Transverse colon (tissue), 4 donors: ENCODE data around the gene ATRX. TPM values are rescaled to one million over a fixed set of nuclear protein-coding genes. Genes with fewer than 3 reads are reported as not detected.

Experiments used
- DNase-seq: peaks from one replicate; pipeline ENCODE4 v3.0.0-alpha.2; 2019
- H3K27ac ChIP-seq, 4 donors: fragments of 200-600 bp; sonication (generic); 2 replicates each; pipeline ENCODE4 v1.5.1; 2016 to 2018; ENCODE audit warnings: inconsistent platforms in 4 of 4
- H3K27me3 ChIP-seq: fragments of 200-600 bp; sonication (generic); 2 replicates; pipeline ENCODE4 v1.5.1; 2017; ENCODE audit warnings: inconsistent platforms
- H3K36me3 ChIP-seq, 4 donors: fragments of 200-600 bp; sonication (generic); 2 replicates each; pipeline ENCODE4 v1.5.1; 2017 to 2019; ENCODE audit warnings: inconsistent platforms in 4 of 4
- H3K4me1 ChIP-seq, 4 donors: fragments of 200-600 bp; sonication (generic); 2 replicates each; pipeline ENCODE4 v1.5.1; 2017 to 2020; ENCODE audit warnings: inconsistent platforms in 4 of 4
- H3K4me3 ChIP-seq, 4 donors: fragments of 200-600 bp; sonication (generic); 1 replicate in 1 of 4; 2 replicates in 3 of 4; pipeline versions ENCODE4 v1.5.1 to v1.6.1; 2017 to 2019; ENCODE audit warnings: inconsistent platforms in 4 of 4
- H3K9me3 ChIP-seq, 2 donors: fragments of 200-600 bp; sonication (generic); 2 replicates each; pipeline ENCODE4 v1.5.1; 2017 to 2019; ENCODE audit warnings: inconsistent platforms in 2 of 2
- CTCF ChIP-seq, 5 experiments: fragments of 200-600 bp in 3 of 5; fragments of 450-650 bp in 2 of 5; sonication (generic) in 3 of 5; IDR thresholded peaks; 1 replicate in 2 of 5; 2 replicates in 3 of 5; pipeline ENCODE4 v1.5.1; 2016 to 2017; ENCODE audit warnings: antibody characterized with exemption in 5 of 5, inconsistent platforms in 3 of 5, mild to moderate bottlenecking in 2 of 5, moderate library complexity in 1 of 5
- EP300 ChIP-seq: sonication (generic); formaldehyde crosslinking; IDR thresholded peaks from one replicate; pipeline ENCODE4 v1.6.1; 2017; ENCODE audit warnings: antibody characterized with exemption, low read depth
- POLR2A ChIP-seq: fragments of 450-650 bp; IDR thresholded peaks from one replicate; pipeline ENCODE4 v1.6.1; 2016; ENCODE audit warnings: antibody characterized with exemption, mild to moderate bottlenecking, moderate library complexity
- POLR2AphosphoS5 ChIP-seq, 3 donors: sonication (generic); formaldehyde crosslinking; IDR thresholded peaks; one replicate each; pipeline ENCODE4 v1.6.1; 2016; ENCODE audit warnings: antibody characterized with exemption in 3 of 3
- WGBS, 2 donors: methylation state at CpG; one replicate each; pipeline ENCODE4 v1.1.5; 2018; ENCODE audit warnings: low coverage in 1 of 2; 5-methylcytosine and 5-hydroxymethylcytosine counted together
- in situ Hi-C, 4 donors: fragments of 200-750 bp; cut with MboI; loops; one replicate each; pipeline versions ENCODE4 v1.15.0 to v1.15.1; 2017; ENCODE audit warnings: low sequenced_read_pairs in 3 of 4, low pct_ligation_motif_present in 1 of 4, low pct_unique_long_range_greater_than_20kb in 1 of 4
- intact Hi-C: fragments of 100-400 bp; cut with DNase I; formaldehyde crosslinking; loops from one replicate; pipeline ENCODE4 v1.15.1; 2023; ENCODE audit warnings: low total_unique reads
- total RNA-seq, 4 donors: library from RNA; depleted of rRNA; stranded (reverse); fragments of >200 nt; gene quantifications; one replicate each; pipeline ENCODE4 v1.1.0, GENCODE V29; 2016

Gene ATRX
- total RNA-seq, 4 donors from 2014 or later: 57.9 to 547 (median 74.5) TPM

GRCh38 chrX:77786365-77786680 is 307 bp upstream of the ATRX start:
- H3K27ac ChIP-seq: peak overlapping the region; percentile 87 to 95 (median 92)
- peak overlapping the region in 3 of 4 donors; percentile 41 to 75 (median 69) for H3K4me3 ChIP-seq
- no peaks in the 10 kb centered on the region for H3K36me3 ChIP-seq
- peaks cover 0 to 11% (median 1%) of the 10 kb centered on the region in 4 donors for H3K4me1 ChIP-seq
- intact Hi-C loops (no loop called here), in situ Hi-C loops (loop anchor here in 1 of 4 donors (10.0 kb wide), 1 partner anchor 108 kb away; the partner anchor contains the start of genes COX7B and MAGT1)
- TF ChIP-seq POLR2AphosphoS5 (IDR thresholded peaks at IDR 0.05): no peak
- TF ChIP-seq EP300: no peak
- TF ChIP-seq POLR2A: no peak
- TF ChIP-seq CTCF (IDR thresholded peaks at IDR 0.05): no peak
- 0 to 58% methylated on average over 3 to 5 of the region's 5 CpGs for WGBS, 2 donors
- DNase-seq: no peak
- H3K9me3 ChIP-seq: no peaks in the 10 kb centered on the region
- no peaks in the 10 kb centered on the region for H3K27me3 ChIP-seq

DNA sequence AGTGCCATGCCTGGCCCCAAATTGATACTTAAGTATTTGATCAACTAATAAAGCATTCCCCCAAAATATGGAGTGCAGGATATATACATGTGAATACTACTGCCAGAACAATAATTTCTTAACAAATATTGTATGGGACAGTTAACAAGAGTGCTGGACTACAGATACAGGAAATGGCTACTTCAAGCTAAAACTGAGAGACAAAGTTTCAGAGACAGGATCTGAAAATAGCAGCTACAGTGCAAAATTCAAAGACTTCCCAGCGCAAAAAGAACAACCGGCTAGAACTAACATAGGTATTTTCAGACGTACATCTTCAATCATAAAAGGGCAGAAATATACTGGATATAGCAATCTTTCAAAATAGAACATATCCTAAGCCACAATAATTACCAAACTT is 6.3 kb downstream of the ATRX start:
- WGBS, 2 donors: 64 to 67% methylated on average over 3 of the region's 3 CpGs
- in situ Hi-C loops: loop anchor here in 1 of 4 donors (10.0 kb wide), 1 partner anchor 115 kb away; the partner anchor contains the start of genes COX7B and MAGT1
- intact Hi-C loops: no loop called here

GRCh38 chrX:77776659-77777058 is 9.4 kb downstream of the ATRX start:
- no peaks in the 10 kb centered on the region for H3K9me3 ChIP-seq
- H3K27me3 ChIP-seq: no peaks in the 10 kb centered on the region
- in situ Hi-C loops: no loop called here
- H3K36me3 ChIP-seq: no peaks in the 10 kb centered on the region
- H3K4me3 ChIP-seq: no peak overlapping the region
- intact Hi-C loops: no loop called here
- 41 to 50% methylated on average over 1 to 2 of the region's 2 CpGs for WGBS, 2 donors
- no peak overlapping the region for H3K27ac ChIP-seq
- TF ChIP-seq POLR2AphosphoS5 (IDR thresholded peaks at IDR 0.05) (no peak), CTCF (IDR thresholded peaks at IDR 0.05) (no peak), POLR2A (no peak), EP300 (no peak)
- DNase-seq: no peak
- no peaks in the 10 kb centered on the region for H3K4me1 ChIP-seq

More for the DNA sequence above, 6.3 kb downstream of the ATRX start:
- Histone ChIP-seq H3K4me3 (no peak overlapping the region), H3K27me3 (no peaks in the 10 kb centered on the region), H3K36me3 (no peaks in the 10 kb centered on the region), H3K9me3 (no peaks in the 10 kb centered on the region), H3K4me1 (peaks cover 0 to 11% (median 1%) of the 10 kb centered on the region in 4 donors), H3K27ac (no peak overlapping the region)
- DNase-seq: no peak
- TF ChIP-seq EP300: no peak
- TF ChIP-seq POLR2A: no peak
- no peak for TF ChIP-seq POLR2AphosphoS5 (IDR thresholded peaks at IDR 0.05)
- TF ChIP-seq CTCF (IDR thresholded peaks at IDR 0.05): no peak

GRCh38 chrX:77771601-77772000 is 14.4 kb downstream of the ATRX start:
- in situ Hi-C loops (no loop called here), intact Hi-C loops (no loop called here)
- peaks cover 0 to 4% (median 0%) of the 10 kb centered on the region in 4 donors for H3K4me1 ChIP-seq
- no peaks in the 10 kb centered on the region for H3K9me3 ChIP-seq
- no peak for DNase-seq
- WGBS, 2 donors: 70% methylated on average over 1 of the region's 1 CpG; no CpG with 5 or more reads in 1 of the 2 donors
- H3K27me3 ChIP-seq: no peaks in the 10 kb centered on the region
- H3K36me3 ChIP-seq: no peaks in the 10 kb centered on the region
- no peak overlapping the region for H3K4me3 ChIP-seq
- no peak overlapping the region for H3K27ac ChIP-seq
- TF ChIP-seq CTCF (IDR thresholded peaks at IDR 0.05) (no peak), EP300 (no peak), POLR2A (no peak), POLR2AphosphoS5 (IDR thresholded peaks at IDR 0.05) (no peak)
